Smooth muscle cell (in vitro differentiated cells): ENCODE data around the gene PIP4K2C. TPM values are rescaled to one million over a fixed set of nuclear protein-coding genes. Genes with fewer than 3 reads are reported as not detected.

ENCODE experiments used
- DNase-seq: peaks from one replicate; lab custom pipeline; 2025; ENCODE audit not compliant: unreplicated experiment; lab: John Stamatoyannopoulos, UW
- H2AFZ ChIP-seq: fragments of 200-600 bp; sonication (generic); 2 replicates; pipeline ENCODE4 v1.6.0; 2016; ENCODE audit warnings: antibody characterized with exemption, low read depth, mild to moderate bottlenecking
- H3F3A ChIP-seq: fragments of 200-600 bp; sonication (generic); 2 replicates; pipeline ENCODE4 v1.6.0; 2017; ENCODE audit warnings: antibody characterized with exemption, low read depth
- H3K27ac ChIP-seq: fragments of 200-600 bp; sonication (generic); 2 replicates; pipeline ENCODE4 v1.5.1; 2016; ENCODE audit warnings: low read depth, mild to moderate bottlenecking
- H3K27me3 ChIP-seq: fragments of 200-600 bp; sonication (generic); 2 replicates; pipeline ENCODE4 v1.6.1; 2016; ENCODE audit warnings: low read depth, mild to moderate bottlenecking
- H3K36me3 ChIP-seq: fragments of 200-600 bp; sonication (generic); 2 replicates; pipeline ENCODE4 v1.5.1; 2016; ENCODE audit warnings: low read depth
- H3K4me1 ChIP-seq: fragments of 200-600 bp; sonication (generic); 2 replicates; pipeline ENCODE4 v1.5.1; 2016; ENCODE audit warnings: low read depth
- H3K4me2 ChIP-seq: fragments of 200-600 bp; sonication (generic); 2 replicates; pipeline ENCODE4 v1.6.0; 2016; ENCODE audit warnings: mild to moderate bottlenecking
- H3K4me3 ChIP-seq: fragments of 200-600 bp; sonication (generic); 2 replicates; pipeline ENCODE4 v1.5.1; 2016; ENCODE audit warnings: mild to moderate bottlenecking
- H3K79me2 ChIP-seq: fragments of 200-600 bp; sonication (generic); 2 replicates; pipeline ENCODE4 v1.6.0; 2016; ENCODE audit warnings: low read depth, mild to moderate bottlenecking
- H3K9ac ChIP-seq: fragments of 200-600 bp; sonication (generic); 2 replicates; pipeline ENCODE4 v1.6.0; 2016; ENCODE audit warnings: low read depth
- H3K9me3 ChIP-seq: fragments of 200-600 bp; sonication (generic); replicated peaks from 2 replicates; pipeline ENCODE4 v1.5.1; 2016; ENCODE audit warnings: low read depth
- H4K20me1 ChIP-seq: fragments of 200-600 bp; sonication (generic); 2 replicates; pipeline ENCODE4 v1.6.0; 2016; ENCODE audit warnings: low read depth
- WGBS: methylation state at CpG from one replicate; pipeline ENCODE4 v1.1.7; 2016; ENCODE audit warnings: low lambda C conversion rate; 5-methylcytosine and 5-hydroxymethylcytosine counted together
- polyA plus RNA-seq: library from polyadenylated mRNA; unstranded; fragments of >200 nt; fragmentation: Nextera tagmentation; extraction: Ambion mirVana; gene quantifications from 2 replicates; pipeline ENCODE4 v1.2.1, GENCODE V29; 2016
- total RNA-seq: library from RNA; depleted of rRNA; stranded (reverse); fragments of >200 nt; gene quantifications from 2 replicates; pipeline ENCODE4 v1.2.3, GENCODE V29; 2014
- TF ChIP-seq, protein P1 (sequence below): fragments of 200-600 bp; sonication (generic); IDR thresholded peaks from 2 replicates; pipeline ENCODE4 v1.5.1; 2017; ENCODE audit warnings: borderline replicate concordance, mild to moderate bottlenecking, antibody characterized with exemption; ENCODE audit not compliant: insufficient read depth, poor library complexity, severe bottlenecking

The PIP4K2C gene
- total and polyA plus RNA-seq, 2 experiments from 2014 or later = 33.3 to 39.5 TPM

GRCh38 chr12:57552306-57552651, 38.7 kb upstream of the PIP4K2C start:
- peaks cover 3% of the 10 kb centered on the region for H4K20me1 ChIP-seq
- H3K36me3 ChIP-seq = no peaks in the 10 kb centered on the region
- DNase-seq = no peak
- peaks cover 12% of the 10 kb centered on the region for H3K27me3 ChIP-seq
- H3K4me1 ChIP-seq = peaks cover 39% of the 10 kb centered on the region
- TF ChIP-seq, protein P1, sequence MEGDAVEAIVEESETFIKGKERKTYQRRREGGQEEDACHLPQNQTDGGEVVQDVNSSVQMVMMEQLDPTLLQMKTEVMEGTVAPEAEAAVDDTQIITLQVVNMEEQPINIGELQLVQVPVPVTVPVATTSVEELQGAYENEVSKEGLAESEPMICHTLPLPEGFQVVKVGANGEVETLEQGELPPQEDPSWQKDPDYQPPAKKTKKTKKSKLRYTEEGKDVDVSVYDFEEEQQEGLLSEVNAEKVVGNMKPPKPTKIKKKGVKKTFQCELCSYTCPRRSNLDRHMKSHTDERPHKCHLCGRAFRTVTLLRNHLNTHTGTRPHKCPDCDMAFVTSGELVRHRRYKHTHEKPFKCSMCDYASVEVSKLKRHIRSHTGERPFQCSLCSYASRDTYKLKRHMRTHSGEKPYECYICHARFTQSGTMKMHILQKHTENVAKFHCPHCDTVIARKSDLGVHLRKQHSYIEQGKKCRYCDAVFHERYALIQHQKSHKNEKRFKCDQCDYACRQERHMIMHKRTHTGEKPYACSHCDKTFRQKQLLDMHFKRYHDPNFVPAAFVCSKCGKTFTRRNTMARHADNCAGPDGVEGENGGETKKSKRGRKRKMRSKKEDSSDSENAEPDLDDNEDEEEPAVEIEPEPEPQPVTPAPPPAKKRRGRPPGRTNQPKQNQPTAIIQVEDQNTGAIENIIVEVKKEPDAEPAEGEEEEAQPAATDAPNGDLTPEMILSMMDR = no peak
- WGBS = 45% methylated on average over 2 of the region's 2 CpGs
- no peaks in the 10 kb centered on the region for H3K9me3 ChIP-seq
- no peak overlapping the region for H2AFZ ChIP-seq
- H3K9ac ChIP-seq = peak overlapping the region; percentile 42
- H3K79me2 ChIP-seq = peaks cover 14% of the 10 kb centered on the region
- H3K27ac ChIP-seq = peak overlapping the region; percentile 74
- H3K4me2 ChIP-seq = peak overlapping the region; percentile 73
- peaks cover 19% of the 10 kb centered on the region for H3F3A ChIP-seq
- H3K4me3 ChIP-seq = no peak overlapping the region

DNA sequence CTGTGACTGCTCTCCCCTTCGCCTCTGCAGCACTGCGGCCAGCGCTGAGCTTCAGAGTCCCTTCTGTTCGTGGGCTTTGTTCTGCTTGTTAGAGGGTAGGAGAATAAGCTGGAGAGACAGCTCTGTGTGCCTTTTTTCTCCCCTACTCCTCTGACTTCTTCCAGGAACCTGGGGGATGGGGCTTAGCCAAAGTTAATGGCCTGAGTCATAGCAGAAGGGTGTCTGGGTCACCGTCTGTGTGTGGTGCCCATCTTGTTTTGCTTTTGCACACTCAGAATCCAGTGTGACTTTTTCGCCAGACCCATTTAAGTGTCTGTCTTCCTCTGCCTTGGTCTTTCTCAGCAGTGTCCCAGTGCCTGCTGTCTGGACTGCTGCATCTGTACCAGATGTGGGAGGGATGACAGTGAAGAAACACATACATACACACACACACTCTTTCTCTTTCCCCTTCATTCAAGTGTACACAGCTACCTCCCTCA, 38.1 kb upstream of the PIP4K2C start:
- H2AFZ ChIP-seq = no peak overlapping the region
- WGBS = 11% methylated on average over 6 of the region's 6 CpGs
- no peak overlapping the region for H3K4me3 ChIP-seq
- DNase-seq = peak; percentile 10
- no peaks in the 10 kb centered on the region for H3K9me3 ChIP-seq
- peaks cover 39% of the 10 kb centered on the region for H3K4me1 ChIP-seq
- TF ChIP-seq, protein P1 = no peak
- no peaks in the 10 kb centered on the region for H3K36me3 ChIP-seq
- H3K79me2 ChIP-seq = peaks cover 18% of the 10 kb centered on the region
- peak overlapping the region; percentile 74 for H3K27ac ChIP-seq
- peaks cover 3% of the 10 kb centered on the region for H4K20me1 ChIP-seq
- peak overlapping the region; percentile 42 for H3K9ac ChIP-seq
- H3K27me3 ChIP-seq = peaks cover 12% of the 10 kb centered on the region
- H3K4me2 ChIP-seq = peak overlapping the region; percentile 73
- peaks cover 19% of the 10 kb centered on the region for H3F3A ChIP-seq

GRCh38 chr12:57553343-57554202, 37.4 kb upstream of the PIP4K2C start:
- Histone ChIP-seq H3K27me3 (peaks cover 9% of the 10 kb centered on the region), H3K9ac (peak overlapping the region; percentile 42), H3K79me2 (peaks cover 20% of the 10 kb centered on the region), H3K4me1 (peaks cover 39% of the 10 kb centered on the region), H3K4me3 (no peak overlapping the region), H3K36me3 (no peaks in the 10 kb centered on the region), H4K20me1 (peaks cover 3% of the 10 kb centered on the region), H3K4me2 (peak overlapping the region; percentile 73), H2AFZ (no peak overlapping the region), H3F3A (peaks cover 19% of the 10 kb centered on the region), H3K9me3 (no peaks in the 10 kb centered on the region), H3K27ac (peak overlapping the region; percentile 74)
- TF ChIP-seq, protein P1 = no peak
- WGBS = 62% methylated on average over 7 of the region's 7 CpGs
- no peak for DNase-seq
